Endothelial cell of umbilical vein (primary cell): Measurements from ENCODE around the gene CDKN3. TPM values are rescaled to one million over a fixed set of nuclear protein-coding genes. Genes with fewer than 3 reads are reported as not detected.

Experiments
- BruUV-seq: library from RNA; stranded (reverse); fragments of 400-500 nt; replicated peaks from 2 replicates; lab custom pipeline; 2021; lab: Mats Ljungman, UMichigan
- CTCF ChIA-PET: fragments of 300-600, 350-600 bp; sonication (Branson Sonifier 250); formaldehyde crosslinking; loops from one replicate; lab custom pipeline; 2021; ENCODE audit warnings: antibody characterized with exemption, inconsistent platforms; lab: Charles Lee
- POLR2A ChIA-PET: fragments of 300-600, 350-600 bp; sonication (Branson Sonifier 250); formaldehyde crosslinking; loops from one replicate; lab custom pipeline; 2021; ENCODE audit warnings: antibody characterized with exemption, inconsistent platforms; lab: Charles Lee
- DNase-seq: peaks from one replicate; pipeline ENCODE4 v3.0.0-alpha.2; 2011; ENCODE audit warnings: low read depth, low spot score
- FAIRE-seq: peaks from 2 replicates; lab custom pipeline; 2011; peaks lifted over from hg19 to GRCh38; lab: Jason Lieb, UNC
- H2AFZ ChIP-seq: 2 replicates; pipeline ENCODE4 v1.6.0; 2012; ENCODE audit warnings: low read depth, low read length, control low read depth, inconsistent platforms
- H3K27ac ChIP-seq: 2 replicates; pipeline ENCODE4 v1.5.1; 2011; ENCODE audit warnings: low read depth, mild to moderate bottlenecking, control low read depth, low read length, moderate library complexity; ENCODE audit not compliant: insufficient read depth
- H3K27me3 ChIP-seq, 2 experiments: 2 replicates each; pipeline versions ENCODE4 v1.6.0 to v1.6.1; 2011; ENCODE audit warnings: low read length in 2 of 2, mixed read lengths in 1 of 2; ENCODE audit not compliant: control insufficient read depth in 2 of 2, insufficient read depth in 2 of 2
- H3K36me3 ChIP-seq, 2 experiments: 2 replicates in 1 of 2; 3 replicates in 1 of 2; pipeline ENCODE4 v1.5.1; 2011; ENCODE audit warnings: low read length in 2 of 2, mild to moderate bottlenecking in 1 of 2, moderate library complexity in 1 of 2; ENCODE audit not compliant: control insufficient read depth in 2 of 2, insufficient read depth in 2 of 2; ENCODE audit errors: extremely low read depth in 1 of 2
- H3K4me1 ChIP-seq: 3 replicates; pipeline ENCODE4 v1.5.1; 2011; ENCODE audit warnings: mild to moderate bottlenecking, low read length; ENCODE audit not compliant: control insufficient read depth, insufficient read depth; ENCODE audit errors: extremely low read depth
- H3K4me2 ChIP-seq: 2 replicates; pipeline ENCODE4 v1.6.1; 2011; ENCODE audit warnings: low read length, control low read depth, mixed read lengths; ENCODE audit not compliant: insufficient read depth
- H3K4me3 ChIP-seq, 3 experiments: fragments of 200-600 bp in 1 of 3; sonication (generic), shearing (Covaris generic) in 1 of 3; replicated peaks in 1 of 3; 2 replicates each; pipeline ENCODE4 v1.5.1; 2011 to 2016; ENCODE audit warnings: control low read depth in 3 of 3, low read length in 3 of 3, mild to moderate bottlenecking in 2 of 3, inconsistent platforms in 1 of 3, low read depth in 1 of 3, moderate library complexity in 1 of 3; ENCODE audit not compliant: insufficient read depth in 1 of 3
- H3K79me2 ChIP-seq: 2 replicates; pipeline ENCODE4 v1.6.0; 2012; ENCODE audit warnings: low read length, inconsistent platforms; ENCODE audit not compliant: control insufficient read depth, insufficient read depth
- H3K9ac ChIP-seq: replicated peaks from 2 replicates; pipeline ENCODE3; 2011; ENCODE audit warnings: low read length, control low read depth; ENCODE audit not compliant: insufficient read depth; ENCODE audit errors: extremely low read depth
- H3K9me1 ChIP-seq: replicated peaks from 3 replicates; pipeline ENCODE4 v1.6.0; 2011; ENCODE audit warnings: mild to moderate bottlenecking, low read length; ENCODE audit not compliant: control insufficient read depth, insufficient read depth; ENCODE audit errors: extremely low read depth
- H3K9me3 ChIP-seq: replicated peaks from 2 replicates; pipeline ENCODE4 v1.5.1; 2012; ENCODE audit warnings: low read length, inconsistent platforms; ENCODE audit not compliant: control insufficient read depth, insufficient read depth
- H4K20me1 ChIP-seq: replicated peaks from 2 replicates; pipeline ENCODE3; 2011; ENCODE audit warnings: mild to moderate bottlenecking, low read length; ENCODE audit not compliant: control insufficient read depth, insufficient read depth; ENCODE audit errors: extremely low read depth
- FOS ChIP-seq: IDR thresholded peaks from 2 replicates; pipeline ENCODE4 v1.6.1; 2011; ENCODE audit warnings: mild to moderate bottlenecking, low read length, moderate library complexity, borderline replicate concordance; ENCODE audit not compliant: insufficient read depth
- JUN ChIP-seq: IDR thresholded peaks from 2 replicates; pipeline ENCODE4 v1.6.1; 2011; ENCODE audit warnings: borderline replicate concordance, low read depth; ENCODE audit not compliant: insufficient read length, insufficient read depth
- MYC ChIP-seq: IDR thresholded peaks from one replicate; pipeline ENCODE4 v1.6.1; 2011; ENCODE audit warnings: mild to moderate bottlenecking, low read depth, low read length
- POLR2AphosphoS5 ChIP-seq: IDR thresholded peaks from 2 replicates; pipeline ENCODE4 v1.6.1; 2012; ENCODE audit warnings: low read depth, mild to moderate bottlenecking, control low read depth, low read length, moderate library complexity; ENCODE audit not compliant: insufficient read depth
- dilution Hi-C: fragments of 300-500 bp; cut with MboI; formaldehyde crosslinking; loops from one replicate; pipeline ENCODE4 v1.15.0; 2019; ENCODE audit warnings: low sequenced_read_pairs; ENCODE audit not compliant: extremely low pct_ligation_motif_present
- intact Hi-C: fragments of 100-400 bp; cut with micrococcal nuclease; formaldehyde crosslinking; loops from one replicate; pipeline ENCODE4 v1.10.0; 2022
- polyA plus RNA-seq, 4 experiments: library from polyadenylated mRNA; depleted of rRNA in 3 of 4; stranded (reverse) in 3 of 4; unstranded in 1 of 4; fragments of >200 nt; gene quantifications; 2 replicates each; pipeline versions ENCODE4 v1.2.1 to v1.2.3, GENCODE V29; 2011 to 2012; ENCODE audit warnings: missing spikeins in 1 of 4
- total RNA-seq: library from RNA; stranded (reverse); gene quantifications from 2 replicates; pipeline ENCODE4 v1.2.3, GENCODE V29; 2021
- TF ChIP-seq, protein P1 (sequence below), 2 donors: IDR thresholded peaks; 1 replicate in 1 of 2; 2 replicates in 1 of 2; pipeline ENCODE4 v1.5.1; 2011; ENCODE audit warnings: low read length in 2 of 2, mild to moderate bottlenecking in 2 of 2, moderate library complexity in 2 of 2, control low read depth in 1 of 2, inconsistent platforms in 1 of 2, low read depth in 1 of 2; ENCODE audit not compliant: insufficient read depth in 1 of 2; ENCODE audit errors: extremely low read depth in 1 of 2

The CDKN3 gene
- total and polyA plus RNA-seq, 2 donors (not counting 3 experiments of a cell fraction or from before 2014, with no cell fraction given), result 36.6 to 52.0 TPM

DNA sequence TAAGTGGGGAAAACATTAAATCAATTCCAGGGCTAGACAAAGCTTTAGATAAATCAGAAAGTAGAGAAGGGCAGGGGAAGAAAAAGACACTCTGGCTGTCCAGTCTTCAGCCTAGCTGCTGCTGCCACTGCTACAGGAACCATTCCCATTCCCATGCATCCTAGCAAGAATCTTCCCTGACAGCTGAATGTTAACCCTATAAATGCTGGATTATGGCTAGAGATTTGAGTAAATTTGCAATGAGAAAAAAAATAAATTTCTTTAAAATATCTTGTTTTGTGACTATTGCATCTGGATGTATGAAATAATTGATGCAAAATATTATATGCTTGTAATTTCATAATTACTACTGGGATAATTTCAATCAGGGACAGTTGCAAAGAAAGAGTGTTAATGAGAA is 15.0 kb upstream of the CDKN3 start:
- Histone ChIP-seq H4K20me1 (no peaks in the 10 kb centered on the region), H3K27ac (no peak overlapping the region), H3K27me3 (peaks cover 27 to 33% of the 10 kb centered on the region in 2 experiments), H3K4me3 (no peak overlapping the region), H3K4me2 (no peak overlapping the region), H3K79me2 (no peaks in the 10 kb centered on the region), H3K4me1 (no peaks in the 10 kb centered on the region), H3K36me3 (no peaks in the 10 kb centered on the region), H3K9ac (no peak overlapping the region), H3K9me1 (no peaks in the 10 kb centered on the region), H2AFZ (no peak overlapping the region), H3K9me3 (no peaks in the 10 kb centered on the region)
- no peak for FAIRE-seq
- no peak for TF ChIP-seq MYC
- no peak for TF ChIP-seq FOS
- dilution Hi-C loops, result no loop called here
- DNase-seq, result no peak
- CTCF ChIA-PET, result interaction anchor here (0.9 kb wide), 1 partner anchor 14 kb away, joined by 3 read pairs; no protein-coding TSS in a partner anchor
- no TSS peak for BruUV-seq
- POLR2A ChIA-PET, result no interaction called here
- intact Hi-C loops, result no loop called here

DNA sequence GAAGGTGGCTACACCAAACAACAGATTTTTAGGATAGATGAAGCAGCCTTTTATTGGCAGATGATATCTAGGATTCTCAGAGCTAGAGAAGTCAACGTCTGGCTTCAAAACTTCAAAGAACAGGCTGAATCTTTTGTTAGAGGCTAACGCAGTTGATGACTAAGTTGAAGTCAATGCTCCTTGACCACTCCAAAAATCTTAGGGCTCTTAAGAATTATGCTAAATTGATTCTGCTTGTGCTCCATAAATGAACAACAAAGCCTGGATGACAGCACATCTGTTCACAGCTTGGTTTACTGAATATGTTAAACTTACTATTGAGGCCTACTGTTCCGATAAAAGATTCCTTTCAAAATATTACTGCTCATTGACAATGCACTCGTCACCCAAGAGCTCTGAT is 13.0 kb upstream of the CDKN3 start:
- Histone ChIP-seq H3K9ac (no peak overlapping the region), H3K4me3 (no peak overlapping the region), H3K9me1 (no peaks in the 10 kb centered on the region), H3K4me2 (no peak overlapping the region), H3K4me1 (no peaks in the 10 kb centered on the region), H3K9me3 (no peaks in the 10 kb centered on the region), H2AFZ (no peak overlapping the region), H3K27ac (no peak overlapping the region), H3K36me3 (no peaks in the 10 kb centered on the region), H4K20me1 (no peaks in the 10 kb centered on the region), H3K79me2 (no peaks in the 10 kb centered on the region), H3K27me3 (peaks cover 27 to 37% of the 10 kb centered on the region in 2 experiments)
- ChIA-PET POLR2A (no interaction called here), CTCF (interaction anchor here (1.7 to 1.8 kb wide), 2 partner anchors 8 to 13 kb away, joined by 5 read pairs; partner anchors contain the start of gene CDKN3)
- DNase-seq (no peak), FAIRE-seq (no peak)
- BruUV-seq, result no TSS peak
- intact Hi-C loops (no loop called here), dilution Hi-C loops (no loop called here)
- TF ChIP-seq, protein P1, sequence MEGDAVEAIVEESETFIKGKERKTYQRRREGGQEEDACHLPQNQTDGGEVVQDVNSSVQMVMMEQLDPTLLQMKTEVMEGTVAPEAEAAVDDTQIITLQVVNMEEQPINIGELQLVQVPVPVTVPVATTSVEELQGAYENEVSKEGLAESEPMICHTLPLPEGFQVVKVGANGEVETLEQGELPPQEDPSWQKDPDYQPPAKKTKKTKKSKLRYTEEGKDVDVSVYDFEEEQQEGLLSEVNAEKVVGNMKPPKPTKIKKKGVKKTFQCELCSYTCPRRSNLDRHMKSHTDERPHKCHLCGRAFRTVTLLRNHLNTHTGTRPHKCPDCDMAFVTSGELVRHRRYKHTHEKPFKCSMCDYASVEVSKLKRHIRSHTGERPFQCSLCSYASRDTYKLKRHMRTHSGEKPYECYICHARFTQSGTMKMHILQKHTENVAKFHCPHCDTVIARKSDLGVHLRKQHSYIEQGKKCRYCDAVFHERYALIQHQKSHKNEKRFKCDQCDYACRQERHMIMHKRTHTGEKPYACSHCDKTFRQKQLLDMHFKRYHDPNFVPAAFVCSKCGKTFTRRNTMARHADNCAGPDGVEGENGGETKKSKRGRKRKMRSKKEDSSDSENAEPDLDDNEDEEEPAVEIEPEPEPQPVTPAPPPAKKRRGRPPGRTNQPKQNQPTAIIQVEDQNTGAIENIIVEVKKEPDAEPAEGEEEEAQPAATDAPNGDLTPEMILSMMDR (IDR thresholded peaks at IDR 0.05; ENCODE audit: extremely low read depth in 1 of 2, insufficient read depth in 1 of 2, low read depth in 1 of 2, low read length in 2 of 2), result no peak
- TF ChIP-seq POLR2AphosphoS5 (no peak), JUN (no peak)
